HCT116 (cell line): ENCODE data around the gene C18orf54. TPM values are rescaled to one million over a fixed set of nuclear protein-coding genes. Genes with fewer than 3 reads are reported as not detected.

Experiments
- ATAC-seq: fragments of 200-7000 bp; cut with Tn5 transposase; 2 replicates; pipeline ENCODE4 v1.9.1; 2020; ENCODE audit warnings: mild to moderate bottlenecking, moderate library complexity
- BruUV-seq: library from RNA; stranded (reverse); fragments of 400-500 nt; replicated peaks from 2 replicates; lab custom pipeline; 2021; lab: Mats Ljungman, UMichigan
- CTCF ChIA-PET: fragments of 300-600 bp; sonication (Branson Sonifier 250); formaldehyde crosslinking; loops from one replicate; lab custom pipeline; 2021; ENCODE audit warnings: antibody characterized with exemption; lab: Charles Lee
- POLR2A ChIA-PET: fragments of 300-600, 350-600 bp; sonication (Branson Sonifier 250); formaldehyde crosslinking; loops from one replicate; lab custom pipeline; 2021; ENCODE audit warnings: antibody characterized with exemption; lab: Charles Lee
- RAD21 ChIA-PET, 2 experiments: fragments of 300-600 bp; sonication (Branson Sonifier 250); formaldehyde crosslinking; loops; one replicate each; lab custom pipeline; 2023; ENCODE audit warnings: low total read pairs in 2 of 2; ENCODE audit not compliant: uncharacterized antibody in 2 of 2, unreplicated experiment in 2 of 2, low non-redundant PET in 1 of 2; lab: Charles Lee
- DNase-seq: peaks from one replicate; pipeline ENCODE4 v3.0.0-alpha.2; 2010; ENCODE audit warnings: low read depth, low spot score
- H2AFZ ChIP-seq: fragments of 200-600 bp; shearing (Covaris generic), sonication (generic); 2 replicates; pipeline ENCODE4 v1.6.1; 2017; ENCODE audit warnings: low read depth, mixed run types, mixed read lengths, antibody characterized with exemption, low read length; ENCODE audit not compliant: poor library complexity, severe bottlenecking
- H3K27ac ChIP-seq: 2 replicates; pipeline ENCODE4 v1.5.1; 2012; ENCODE audit warnings: low read depth, low read length
- H3K27me3 ChIP-seq: fragments of 200-600 bp; sonication (generic); 2 replicates; pipeline ENCODE4 v1.6.1; 2016; ENCODE audit warnings: mixed run types, low read length, mixed read lengths; ENCODE audit not compliant: insufficient read depth
- H3K36me3 ChIP-seq, 2 experiments: fragments of 200-500 bp in 1 of 2; fragments of 200-600 bp in 1 of 2; sonication (Bioruptor generic) in 1 of 2; sonication (generic) in 1 of 2; 2 replicates each; pipeline versions ENCODE4 v1.5.1 to v1.6.1; 2014 to 2016; ENCODE audit warnings: low read length in 2 of 2, inconsistent platforms in 1 of 2, mixed read lengths in 1 of 2, mixed run types in 1 of 2; ENCODE audit not compliant: insufficient read depth in 2 of 2, control insufficient read depth in 1 of 2
- H3K4me1 ChIP-seq, 2 experiments: fragments of 200-600 bp in 1 of 2; sonication (generic) in 1 of 2; 2 replicates each; pipeline versions ENCODE4 v1.5.1 to v1.6.1; 2012 to 2017; ENCODE audit warnings: low read length in 2 of 2, inconsistent platforms in 1 of 2, mild to moderate bottlenecking in 1 of 2, mixed read lengths in 1 of 2, mixed run types in 1 of 2, moderate library complexity in 1 of 2; ENCODE audit not compliant: insufficient read depth in 2 of 2, control insufficient read depth in 1 of 2
- H3K4me2 ChIP-seq: fragments of 200-600 bp; sonication (generic); 2 replicates; pipeline ENCODE4 v1.6.1; 2017; ENCODE audit warnings: mixed run types, low read length, mixed read lengths
- H3K4me3 ChIP-seq, 2 experiments: fragments of 200-600 bp in 1 of 2; sonication (generic) in 1 of 2; replicated peaks in 1 of 2; 2 replicates each; pipeline ENCODE4 v1.5.1; 2011 to 2016; ENCODE audit warnings: low read length in 2 of 2, control low read depth in 1 of 2, low read depth in 1 of 2, mild to moderate bottlenecking in 1 of 2, mixed read lengths in 1 of 2, mixed run types in 1 of 2
- H3K79me2 ChIP-seq: fragments of 200-600 bp; sonication (generic); 2 replicates; pipeline ENCODE4 v1.6.1; 2017; ENCODE audit warnings: mild to moderate bottlenecking, mixed run types, low read length, moderate library complexity, mixed read lengths; ENCODE audit not compliant: insufficient read depth
- H3K9ac ChIP-seq: fragments of 200-600 bp; sonication (generic); 2 replicates; pipeline ENCODE4 v1.6.1; 2016; ENCODE audit warnings: low read length, mixed read lengths
- H3K9me2 ChIP-seq: fragments of 200-600 bp; sonication (generic), shearing (Covaris generic); 2 replicates; pipeline ENCODE4 v1.6.1; 2017; ENCODE audit warnings: mixed run types, mild to moderate bottlenecking, moderate library complexity; ENCODE audit not compliant: insufficient read depth
- H3K9me3 ChIP-seq, 2 experiments: fragments of 200-500 bp in 1 of 2; fragments of 200-600 bp in 1 of 2; sonication (Bioruptor generic) in 1 of 2; sonication (generic) in 1 of 2; 2 replicates each; pipeline ENCODE4 v1.6.1; 2014 to 2017; ENCODE audit warnings: low read length in 2 of 2, mixed read lengths in 2 of 2, inconsistent platforms in 1 of 2, low read depth in 1 of 2, mild to moderate bottlenecking in 1 of 2, mixed run types in 1 of 2, moderate library complexity in 1 of 2; ENCODE audit not compliant: control insufficient read depth in 1 of 2, insufficient read depth in 1 of 2
- H4K20me1 ChIP-seq: fragments of 200-600 bp; sonication (generic), shearing (Covaris generic); 2 replicates; pipeline ENCODE4 v1.6.1; 2017; ENCODE audit warnings: mixed run types, mild to moderate bottlenecking, moderate library complexity; ENCODE audit not compliant: insufficient read depth
- ELF1 ChIP-seq: IDR thresholded peaks from 2 replicates; pipeline ENCODE4 v1.6.1; 2012; ENCODE audit warnings: low read depth, borderline replicate concordance
- ZFX ChIP-seq: fragments of 450-650 bp; IDR thresholded peaks from 2 replicates; pipeline ENCODE4 v1.6.1; 2017
- ZNF274 ChIP-seq: fragments of 200-500 bp; sonication (Bioruptor generic); IDR thresholded peaks from 2 replicates; pipeline ENCODE4 v1.6.1; 2014; ENCODE audit warnings: mild to moderate bottlenecking, low read depth, low read length, inconsistent platforms
- intact Hi-C: fragments of 100-400 bp; cut with micrococcal nuclease; formaldehyde crosslinking; loops from 2 replicates; pipeline ENCODE4 v1.10.0; 2022
- total RNA-seq: library from RNA; stranded (reverse); gene quantifications from one replicate; pipeline ENCODE4 v1.2.1, GENCODE V29; 2021; ENCODE audit not compliant: unreplicated experiment
- TF ChIP-seq, protein P1 (sequence below): IDR thresholded peaks from 2 replicates; pipeline ENCODE4 v1.6.1; 2012

C18orf54 gene
- total RNA-seq, 1 experiment from 2014 or later: 10.0 TPM

DNA sequence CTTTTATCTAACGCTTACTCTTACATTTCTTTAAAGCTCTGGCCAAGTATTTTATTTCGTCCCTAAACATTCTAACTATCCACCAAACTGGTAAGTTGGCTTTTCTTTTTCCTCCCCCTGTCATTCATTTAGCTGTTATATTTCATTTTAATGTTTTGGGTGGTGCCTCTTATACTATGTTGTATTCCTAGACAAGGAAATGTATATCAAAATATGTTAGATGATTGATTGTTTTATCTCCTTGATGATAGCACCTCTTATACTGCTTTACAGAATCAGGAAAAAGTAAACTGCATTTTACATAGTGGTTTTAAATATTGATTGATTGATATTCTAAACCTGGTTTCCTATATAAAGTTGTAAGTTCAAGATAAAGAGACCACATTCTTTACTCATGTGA, 23.9 kb downstream of the C18orf54 start:
- H3K9ac ChIP-seq: no peak overlapping the region
- no peak overlapping the region for H2AFZ ChIP-seq
- intact Hi-C loops: no loop called here
- H3K27me3 ChIP-seq: no peaks in the 10 kb centered on the region
- no peaks in the 10 kb centered on the region for H3K9me3 ChIP-seq
- ChIA-PET CTCF (no interaction called here), RAD21 (no interaction called here), POLR2A (no interaction called here)
- DNase-seq (no peak), ATAC-seq (no peak)
- no peak overlapping the region for H3K27ac ChIP-seq
- BruUV-seq: no TSS peak
- H3K79me2 ChIP-seq: no peaks in the 10 kb centered on the region
- H3K9me2 ChIP-seq: no peaks in the 10 kb centered on the region
- H4K20me1 ChIP-seq: no peaks in the 10 kb centered on the region
- no peaks in the 10 kb centered on the region for H3K36me3 ChIP-seq
- no peak overlapping the region for H3K4me3 ChIP-seq
- TF ChIP-seq ZFX: no peak
- TF ChIP-seq, protein P1, sequence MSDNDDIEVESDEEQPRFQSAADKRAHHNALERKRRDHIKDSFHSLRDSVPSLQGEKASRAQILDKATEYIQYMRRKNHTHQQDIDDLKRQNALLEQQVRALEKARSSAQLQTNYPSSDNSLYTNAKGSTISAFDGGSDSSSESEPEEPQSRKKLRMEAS: no peak
- H3K4me1 ChIP-seq: no peaks in the 10 kb centered on the region
- H3K4me2 ChIP-seq: no peak overlapping the region

DNA sequence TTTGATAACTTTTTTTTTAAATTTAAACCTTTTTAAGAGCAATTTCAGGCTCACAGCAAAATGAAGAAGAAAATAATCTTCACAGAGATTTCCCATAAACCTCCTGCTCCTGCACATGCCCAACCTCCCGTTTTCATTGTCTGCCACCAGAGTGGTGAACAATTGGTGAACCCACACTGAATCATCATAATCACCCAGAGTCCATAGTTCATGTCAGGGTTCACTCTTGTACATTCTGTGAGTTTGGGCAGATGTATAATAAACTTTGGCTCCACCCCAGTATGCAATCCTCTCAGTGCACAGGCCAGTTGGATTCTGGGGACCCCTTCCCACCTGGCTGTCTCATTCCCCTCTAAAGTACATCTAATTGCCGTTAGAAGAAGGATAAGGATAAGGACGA, 24.4 kb downstream of the C18orf54 start:
- ChIA-PET CTCF (no interaction called here), POLR2A (no interaction called here)
- no peaks in the 10 kb centered on the region for H3K9me3 ChIP-seq
- H3K79me2 ChIP-seq: no peaks in the 10 kb centered on the region
- TF ChIP-seq ELF1 (no peak), ZNF274 (no peak)
- TF ChIP-seq, all 23 proteins: peak for 0
- DNase-seq (no peak), ATAC-seq (no peak)
- no peaks in the 10 kb centered on the region for H3K36me3 ChIP-seq
- H3K27ac ChIP-seq: no peak overlapping the region
- no peak overlapping the region for H3K4me3 ChIP-seq
- RAD21 ChIA-PET: no interaction called here
- no peak overlapping the region for H3K4me2 ChIP-seq
- no peak overlapping the region for H2AFZ ChIP-seq
- H3K9me2 ChIP-seq: no peaks in the 10 kb centered on the region
- no TSS peak for BruUV-seq
- no peaks in the 10 kb centered on the region for H4K20me1 ChIP-seq
- H3K4me1 ChIP-seq: peaks cover 0 to 2% of the 10 kb centered on the region in 2 experiments; a peak in 1 of 4 replicates
- intact Hi-C loops: no loop called here
- H3K27me3 ChIP-seq: no peaks in the 10 kb centered on the region
- no peak overlapping the region for H3K9ac ChIP-seq
